Endothelial cell of umbilical vein (primary cell): ENCODE measurements around the gene USP2. TPM values are rescaled to one million over a fixed set of nuclear protein-coding genes. Genes with fewer than 3 reads are reported as not detected.

Experiments
- BruUV-seq: library from RNA; stranded (reverse); fragments of 400-500 nt; replicated peaks from 2 replicates; lab custom pipeline; 2021; lab: Mats Ljungman, UMichigan
- CTCF ChIA-PET: fragments of 300-600, 350-600 bp; sonication (Branson Sonifier 250); formaldehyde crosslinking; loops from one replicate; lab custom pipeline; 2021; ENCODE audit warnings: antibody characterized with exemption, inconsistent platforms; lab: Charles Lee
- POLR2A ChIA-PET: fragments of 300-600, 350-600 bp; sonication (Branson Sonifier 250); formaldehyde crosslinking; loops from one replicate; lab custom pipeline; 2021; ENCODE audit warnings: antibody characterized with exemption, inconsistent platforms; lab: Charles Lee
- DNase-seq: peaks from one replicate; pipeline ENCODE4 v3.0.0-alpha.2; 2011; ENCODE audit warnings: low read depth, low spot score
- FAIRE-seq: peaks from 2 replicates; lab custom pipeline; 2011; peaks lifted over from hg19 to GRCh38; lab: Jason Lieb, UNC
- H2AFZ ChIP-seq: 2 replicates; pipeline ENCODE4 v1.6.0; 2012; ENCODE audit warnings: low read depth, low read length, control low read depth, inconsistent platforms
- H3K27ac ChIP-seq: 2 replicates; pipeline ENCODE4 v1.5.1; 2011; ENCODE audit warnings: low read depth, mild to moderate bottlenecking, control low read depth, low read length, moderate library complexity; ENCODE audit not compliant: insufficient read depth
- H3K27me3 ChIP-seq, 2 experiments: 2 replicates each; pipeline versions ENCODE4 v1.6.0 to v1.6.1; 2011; ENCODE audit warnings: low read length in 2 of 2, mixed read lengths in 1 of 2; ENCODE audit not compliant: control insufficient read depth in 2 of 2, insufficient read depth in 2 of 2
- H3K36me3 ChIP-seq, 2 experiments: 2 replicates in 1 of 2; 3 replicates in 1 of 2; pipeline ENCODE4 v1.5.1; 2011; ENCODE audit warnings: low read length in 2 of 2, mild to moderate bottlenecking in 1 of 2, moderate library complexity in 1 of 2; ENCODE audit not compliant: control insufficient read depth in 2 of 2, insufficient read depth in 2 of 2; ENCODE audit errors: extremely low read depth in 1 of 2
- H3K4me1 ChIP-seq: 3 replicates; pipeline ENCODE4 v1.5.1; 2011; ENCODE audit warnings: mild to moderate bottlenecking, low read length; ENCODE audit not compliant: control insufficient read depth, insufficient read depth; ENCODE audit errors: extremely low read depth
- H3K4me2 ChIP-seq: 2 replicates; pipeline ENCODE4 v1.6.1; 2011; ENCODE audit warnings: low read length, control low read depth, mixed read lengths; ENCODE audit not compliant: insufficient read depth
- H3K4me3 ChIP-seq, 3 experiments: fragments of 200-600 bp in 1 of 3; sonication (generic), shearing (Covaris generic) in 1 of 3; replicated peaks in 1 of 3; 2 replicates each; pipeline ENCODE4 v1.5.1; 2011 to 2016; ENCODE audit warnings: control low read depth in 3 of 3, low read length in 3 of 3, mild to moderate bottlenecking in 2 of 3, inconsistent platforms in 1 of 3, low read depth in 1 of 3, moderate library complexity in 1 of 3; ENCODE audit not compliant: insufficient read depth in 1 of 3
- H3K79me2 ChIP-seq: 2 replicates; pipeline ENCODE4 v1.6.0; 2012; ENCODE audit warnings: low read length, inconsistent platforms; ENCODE audit not compliant: control insufficient read depth, insufficient read depth
- H3K9ac ChIP-seq: replicated peaks from 2 replicates; pipeline ENCODE3; 2011; ENCODE audit warnings: low read length, control low read depth; ENCODE audit not compliant: insufficient read depth; ENCODE audit errors: extremely low read depth
- H3K9me1 ChIP-seq: replicated peaks from 3 replicates; pipeline ENCODE4 v1.6.0; 2011; ENCODE audit warnings: mild to moderate bottlenecking, low read length; ENCODE audit not compliant: control insufficient read depth, insufficient read depth; ENCODE audit errors: extremely low read depth
- H3K9me3 ChIP-seq: replicated peaks from 2 replicates; pipeline ENCODE4 v1.5.1; 2012; ENCODE audit warnings: low read length, inconsistent platforms; ENCODE audit not compliant: control insufficient read depth, insufficient read depth
- H4K20me1 ChIP-seq: replicated peaks from 2 replicates; pipeline ENCODE3; 2011; ENCODE audit warnings: mild to moderate bottlenecking, low read length; ENCODE audit not compliant: control insufficient read depth, insufficient read depth; ENCODE audit errors: extremely low read depth
- EZH2 ChIP-seq: IDR thresholded peaks from 2 replicates; pipeline ENCODE4 v1.6.1; 2012; ENCODE audit warnings: borderline replicate concordance, low read depth, mild to moderate bottlenecking, moderate library complexity, low read length, inconsistent platforms; ENCODE audit not compliant: severe bottlenecking
- GATA2 ChIP-seq: IDR thresholded peaks from 2 replicates; pipeline ENCODE4 v1.7.0; 2011; ENCODE audit warnings: low read depth, mild to moderate bottlenecking, moderate library complexity, mixed read lengths, low read length; ENCODE audit not compliant: insufficient read length, insufficient read depth
- JUN ChIP-seq: IDR thresholded peaks from 2 replicates; pipeline ENCODE4 v1.6.1; 2011; ENCODE audit warnings: borderline replicate concordance, low read depth; ENCODE audit not compliant: insufficient read length, insufficient read depth
- MYC ChIP-seq: IDR thresholded peaks from one replicate; pipeline ENCODE4 v1.6.1; 2011; ENCODE audit warnings: mild to moderate bottlenecking, low read depth, low read length
- POLR2A ChIP-seq: IDR thresholded peaks from 2 replicates; pipeline ENCODE4 v1.6.1; 2012; ENCODE audit warnings: low read depth, mild to moderate bottlenecking, control low read depth, low read length
- POLR2AphosphoS5 ChIP-seq: IDR thresholded peaks from 2 replicates; pipeline ENCODE4 v1.6.1; 2012; ENCODE audit warnings: low read depth, mild to moderate bottlenecking, control low read depth, low read length, moderate library complexity; ENCODE audit not compliant: insufficient read depth
- dilution Hi-C: fragments of 300-500 bp; cut with MboI; formaldehyde crosslinking; loops from one replicate; pipeline ENCODE4 v1.15.0; 2019; ENCODE audit warnings: low sequenced_read_pairs; ENCODE audit not compliant: extremely low pct_ligation_motif_present
- intact Hi-C: fragments of 100-400 bp; cut with micrococcal nuclease; formaldehyde crosslinking; loops from one replicate; pipeline ENCODE4 v1.10.0; 2022
- polyA plus RNA-seq, 4 experiments: library from polyadenylated mRNA; depleted of rRNA in 3 of 4; stranded (reverse) in 3 of 4; unstranded in 1 of 4; fragments of >200 nt; gene quantifications; 2 replicates each; pipeline versions ENCODE4 v1.2.1 to v1.2.3, GENCODE V29; 2011 to 2012; ENCODE audit warnings: missing spikeins in 1 of 4
- total RNA-seq: library from RNA; stranded (reverse); gene quantifications from 2 replicates; pipeline ENCODE4 v1.2.3, GENCODE V29; 2021
- TF ChIP-seq, protein P1 (sequence below), 2 donors: IDR thresholded peaks; 1 replicate in 1 of 2; 2 replicates in 1 of 2; pipeline ENCODE4 v1.5.1; 2011; ENCODE audit warnings: low read length in 2 of 2, mild to moderate bottlenecking in 2 of 2, moderate library complexity in 2 of 2, control low read depth in 1 of 2, inconsistent platforms in 1 of 2, low read depth in 1 of 2; ENCODE audit not compliant: insufficient read depth in 1 of 2; ENCODE audit errors: extremely low read depth in 1 of 2

USP2 gene
- total and polyA plus RNA-seq, 2 donors (not counting 3 experiments of a cell fraction or from before 2014, with no cell fraction given), result 0.21 to 1.2 TPM

GRCh38 chr11:119378851-119379465 lies 2.5 kb downstream of the USP2 start:
- H3K9me1 ChIP-seq, result no peaks in the 10 kb centered on the region
- no peaks in the 10 kb centered on the region for H3K79me2 ChIP-seq
- H3K36me3 ChIP-seq, result no peaks in the 10 kb centered on the region
- TF ChIP-seq GATA2, result no peak
- TF ChIP-seq MYC, result no peak
- TF ChIP-seq EZH2, result no peak
- TF ChIP-seq POLR2A, result no peak
- TF ChIP-seq JUN, result no peak
- BruUV-seq, result no TSS peak
- no peak for FAIRE-seq
- no peak overlapping the region for H3K4me2 ChIP-seq
- intact Hi-C loops (no loop called here), dilution Hi-C loops (no loop called here)
- POLR2A ChIA-PET, result no interaction called here
- H3K27me3 ChIP-seq, result peaks cover 7 to 10% of the 10 kb centered on the region in 2 experiments
- no peak overlapping the region for H3K4me3 ChIP-seq
- H4K20me1 ChIP-seq, result no peaks in the 10 kb centered on the region
- CTCF ChIA-PET, result interaction anchor here (0.8 to 9.3 kb wide), 3 partner anchors 18 to 40 kb away, joined by 3 to 154 read pairs (median 44); partner anchors contain the start of gene C1QTNF5
- H3K4me1 ChIP-seq, result peaks cover 10% of the 10 kb centered on the region
- H3K9ac ChIP-seq, result no peak overlapping the region
- no peak overlapping the region for H3K27ac ChIP-seq
- no peak for DNase-seq
- no peak overlapping the region for H2AFZ ChIP-seq
- H3K9me3 ChIP-seq, result no peaks in the 10 kb centered on the region

GRCh38 chr11:119377961-119378667 lies 3.4 kb downstream of the USP2 start:
- Histone ChIP-seq H3K79me2 (no peaks in the 10 kb centered on the region), H3K9me1 (no peaks in the 10 kb centered on the region), H3K36me3 (no peaks in the 10 kb centered on the region), H4K20me1 (no peaks in the 10 kb centered on the region), H3K27me3 (peaks cover 2 to 7% of the 10 kb centered on the region in 2 experiments), H3K4me1 (peaks cover 10% of the 10 kb centered on the region), H3K9ac (no peak overlapping the region), H3K9me3 (no peaks in the 10 kb centered on the region), H2AFZ (no peak overlapping the region), H3K27ac (no peak overlapping the region), H3K4me3 (no peak overlapping the region), H3K4me2 (no peak overlapping the region)
- dilution Hi-C loops (no loop called here), intact Hi-C loops (no loop called here)
- no peak for DNase-seq
- FAIRE-seq, result no peak
- ChIA-PET CTCF (interaction anchor here (4.6 to 11.7 kb wide), 3 partner anchors 22 to 39 kb away, joined by 44 to 154 read pairs (median 134); partner anchors contain the start of gene C1QTNF5), POLR2A (no interaction called here)
- no TSS peak for BruUV-seq
- TF ChIP-seq, protein P1, sequence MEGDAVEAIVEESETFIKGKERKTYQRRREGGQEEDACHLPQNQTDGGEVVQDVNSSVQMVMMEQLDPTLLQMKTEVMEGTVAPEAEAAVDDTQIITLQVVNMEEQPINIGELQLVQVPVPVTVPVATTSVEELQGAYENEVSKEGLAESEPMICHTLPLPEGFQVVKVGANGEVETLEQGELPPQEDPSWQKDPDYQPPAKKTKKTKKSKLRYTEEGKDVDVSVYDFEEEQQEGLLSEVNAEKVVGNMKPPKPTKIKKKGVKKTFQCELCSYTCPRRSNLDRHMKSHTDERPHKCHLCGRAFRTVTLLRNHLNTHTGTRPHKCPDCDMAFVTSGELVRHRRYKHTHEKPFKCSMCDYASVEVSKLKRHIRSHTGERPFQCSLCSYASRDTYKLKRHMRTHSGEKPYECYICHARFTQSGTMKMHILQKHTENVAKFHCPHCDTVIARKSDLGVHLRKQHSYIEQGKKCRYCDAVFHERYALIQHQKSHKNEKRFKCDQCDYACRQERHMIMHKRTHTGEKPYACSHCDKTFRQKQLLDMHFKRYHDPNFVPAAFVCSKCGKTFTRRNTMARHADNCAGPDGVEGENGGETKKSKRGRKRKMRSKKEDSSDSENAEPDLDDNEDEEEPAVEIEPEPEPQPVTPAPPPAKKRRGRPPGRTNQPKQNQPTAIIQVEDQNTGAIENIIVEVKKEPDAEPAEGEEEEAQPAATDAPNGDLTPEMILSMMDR (IDR thresholded peaks at IDR 0.05; ENCODE audit: extremely low read depth in 1 of 2, insufficient read depth in 1 of 2, low read depth in 1 of 2, low read length in 2 of 2), result no peak
- TF ChIP-seq MYC (no peak), POLR2AphosphoS5 (no peak), JUN (no peak), EZH2 (no peak)
